GM18511 (cell line): ENCODE measurements around the gene BSDC1.
A peak's percentile ranks its signal among the peaks of the same experiment; 100 is the strongest.
"Not testable (repeated sequence)": the region's sequence is repeated elsewhere in the genome, so short reads cannot be mapped to it uniquely, and the experiment has no call there.

Experiments used
- ATAC-seq: cut with Tn5 transposase; IDR thresholded peaks from one replicate; pipeline ENCODE4 v1.9.1; 2021; ENCODE audit warnings: mild to moderate bottlenecking, moderate library complexity; ENCODE audit not compliant: unreplicated experiment

Gene BSDC1

GRCh38 chr1:32394141-32394889, at the start of gene BSDC1:
TSS of gene BSDC1 (minus strand) at chr1:32394441. CDS start at chr1:32394414, 27 bp downstream.
- ATAC-seq = peak; percentile 98

- not testable (repeated sequence) for ATAC-seq
Measured at GRCh38 chr1:32441467-32441866, 47.2 kb upstream of the BSDC1 start.

GRCh38 chr1:32438777-32439176, 44.5 kb upstream of the BSDC1 start:
- ATAC-seq = not testable (repeated sequence)

- no peak for ATAC-seq
Measured at GRCh38 chr1:32438136-32438535, 43.9 kb upstream of the BSDC1 start.

GRCh38 chr1:32431736-32432400, 37.6 kb upstream of the BSDC1 start:
- no peak for ATAC-seq

GRCh38 chr1:32427264-32427963, 33.2 kb upstream of the BSDC1 start:
- ATAC-seq = no peak

- ATAC-seq = no peak
Measured at GRCh38 chr1:32426489-32427255, 32.4 kb upstream of the BSDC1 start.

GRCh38 chr1:32421775-32422174, 27.5 kb upstream of the BSDC1 start:
- ATAC-seq = no peak

- no peak for ATAC-seq
Measured at GRCh38 chr1:32414186-32414886, 20.1 kb upstream of the BSDC1 start.

- no peak for ATAC-seq
Measured at GRCh38 chr1:32413507-32414185, 19.4 kb upstream of the BSDC1 start.

- no peak for ATAC-seq
Measured at GRCh38 chr1:32411261-32411660, 17.0 kb upstream of the BSDC1 start.

GRCh38 chr1:32406629-32407111, 12.4 kb upstream of the BSDC1 start:
- ATAC-seq = no peak

GRCh38 chr1:32405672-32406467, 11.6 kb upstream of the BSDC1 start:
- ATAC-seq = no peak

- ATAC-seq = no peak
Measured at GRCh38 chr1:32404946-32405345, 10.7 kb upstream of the BSDC1 start.

GRCh38 chr1:32400876-32401631, 6.8 kb upstream of the BSDC1 start:
- ATAC-seq = no peak

- no peak for ATAC-seq
Measured at GRCh38 chr1:32399843-32400242, 5.6 kb upstream of the BSDC1 start.

- no peak for ATAC-seq
Measured at GRCh38 chr1:32398401-32398800, 4.2 kb upstream of the BSDC1 start.

GRCh38 chr1:32396524-32396923, 2.3 kb upstream of the BSDC1 start:
- not testable (repeated sequence) for ATAC-seq
